ENCODE results near the gene AFF2. TPM values are rescaled to one million over a fixed set of nuclear protein-coding genes. Genes with fewer than 3 reads are reported as not detected.
"Not testable (repeated sequence)": the region's sequence is repeated elsewhere in the genome, so short reads cannot be mapped to it uniquely, and the experiment has no call there.

AFF2 gene
- total RNA-seq, 2 experiments from 2014 or later = 0.48 to 0.78 TPM

DNA sequence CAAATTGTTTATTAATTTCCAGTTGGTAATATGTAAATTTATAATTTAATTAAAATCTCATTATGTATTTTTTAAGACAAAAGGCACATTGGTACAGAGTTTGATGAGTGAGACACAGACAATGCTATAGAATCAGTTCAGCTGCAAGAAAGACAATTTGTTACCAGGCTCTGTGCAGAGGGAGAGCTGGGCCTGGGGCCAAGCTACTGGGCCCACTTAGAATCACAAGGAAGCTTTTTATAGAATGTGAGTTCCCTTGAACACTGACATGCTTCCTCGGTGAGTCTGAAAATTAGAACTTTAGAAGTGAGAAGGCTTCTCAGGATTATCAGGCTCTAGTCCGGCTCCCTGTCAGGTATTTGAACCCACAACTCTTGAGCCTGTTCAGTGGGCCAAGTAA, 129.0 kb downstream of the AFF2 start:
- POLR2A ChIA-PET = no interaction called here
- CTCF ChIA-PET = no interaction called here

DNA sequence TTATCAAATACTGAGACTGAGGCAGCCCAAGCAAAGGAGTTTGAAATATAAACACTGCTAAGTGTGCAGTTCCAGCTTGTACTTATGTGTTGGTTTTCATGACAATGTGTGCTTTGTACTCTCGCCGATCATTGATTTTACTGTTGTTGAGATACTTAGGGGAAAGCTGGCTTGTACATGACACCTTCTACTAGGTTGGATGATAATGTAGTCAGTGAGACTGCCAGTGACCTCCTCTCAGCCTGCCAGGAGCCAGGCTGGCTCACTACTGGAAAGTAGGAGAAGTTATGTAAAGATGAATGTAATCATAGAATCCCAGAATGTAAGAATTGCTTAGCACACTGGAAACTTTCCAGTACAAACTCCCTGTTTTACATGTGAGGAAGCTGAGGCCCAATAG, 132.0 kb downstream of the AFF2 start:
- CTCF ChIA-PET = no interaction called here
- POLR2A ChIA-PET = no interaction called here

DNA sequence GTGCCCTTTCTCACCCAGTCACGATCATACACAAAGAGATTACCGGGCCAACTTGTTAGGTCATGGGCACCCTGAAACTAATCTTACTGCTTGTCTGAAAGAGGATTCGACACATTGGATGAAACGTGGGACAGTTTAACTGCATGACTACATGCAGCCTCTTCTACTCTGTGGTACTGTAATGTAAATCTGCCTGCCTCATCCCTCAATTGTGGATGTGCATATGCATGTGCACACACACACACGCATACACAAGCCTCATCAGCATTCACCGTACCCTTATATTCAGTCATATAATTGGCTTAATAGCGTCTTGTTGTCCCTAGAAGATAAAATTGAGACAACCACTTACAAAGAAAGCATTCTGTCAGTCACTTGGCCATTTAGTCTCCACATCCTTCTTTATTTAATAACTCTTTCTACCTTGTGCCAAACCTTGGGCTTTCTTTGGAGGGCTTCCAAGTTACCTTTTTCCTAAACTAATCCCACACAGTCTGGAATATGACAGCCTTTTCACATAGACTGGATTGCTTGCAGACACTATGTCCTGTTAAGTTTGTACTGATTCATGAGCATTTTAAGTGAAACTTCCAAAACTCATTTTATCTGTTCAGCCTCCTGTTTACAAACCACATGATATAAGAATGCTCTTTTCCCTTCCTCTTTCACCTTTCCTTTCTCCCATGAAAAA, 132.9 kb downstream of the AFF2 start:
- ChIA-PET CTCF (no interaction called here), POLR2A (no interaction called here)

DNA sequence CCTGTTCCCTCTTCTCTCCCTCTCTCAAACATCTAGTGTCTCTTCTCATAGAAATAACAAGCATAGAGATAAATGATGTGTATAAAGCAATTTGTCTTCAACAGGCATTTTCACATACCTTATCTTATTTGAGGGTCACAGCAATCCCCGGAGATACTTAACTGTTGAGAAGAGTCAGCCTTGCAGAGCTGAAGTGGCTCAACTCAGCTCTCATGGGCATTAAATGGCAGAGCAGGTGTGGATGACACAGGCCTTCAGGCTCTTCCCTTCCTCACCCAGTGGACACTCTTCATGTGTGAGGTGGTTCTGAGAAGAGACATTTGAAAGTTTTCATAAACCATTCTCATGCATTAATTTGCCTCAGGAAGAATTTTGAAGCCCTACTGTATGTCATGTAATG, 134.2 kb downstream of the AFF2 start:
- POLR2A ChIA-PET = no interaction called here
- CTCF ChIA-PET = no interaction called here

DNA sequence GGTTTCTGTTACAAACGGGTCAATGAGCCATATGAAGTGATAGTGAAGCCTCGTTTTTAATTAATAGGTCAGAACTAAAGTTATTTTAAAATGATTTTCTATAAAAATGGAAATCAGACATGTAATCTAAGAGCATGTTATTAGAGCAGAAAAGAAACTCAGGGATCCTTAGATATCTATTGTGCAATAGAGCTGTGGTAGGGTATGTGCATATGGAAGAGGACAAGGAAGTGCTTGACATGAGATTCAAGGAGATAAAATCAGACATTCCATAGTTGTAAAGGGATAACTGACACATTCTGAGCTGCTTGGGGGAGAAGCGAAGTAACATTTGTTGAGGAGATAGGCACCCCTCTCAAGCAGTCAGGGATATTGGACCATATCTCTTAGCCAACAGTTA, 143.0 kb downstream of the AFF2 start:
- ChIA-PET POLR2A (no interaction called here), CTCF (no interaction called here)

DNA sequence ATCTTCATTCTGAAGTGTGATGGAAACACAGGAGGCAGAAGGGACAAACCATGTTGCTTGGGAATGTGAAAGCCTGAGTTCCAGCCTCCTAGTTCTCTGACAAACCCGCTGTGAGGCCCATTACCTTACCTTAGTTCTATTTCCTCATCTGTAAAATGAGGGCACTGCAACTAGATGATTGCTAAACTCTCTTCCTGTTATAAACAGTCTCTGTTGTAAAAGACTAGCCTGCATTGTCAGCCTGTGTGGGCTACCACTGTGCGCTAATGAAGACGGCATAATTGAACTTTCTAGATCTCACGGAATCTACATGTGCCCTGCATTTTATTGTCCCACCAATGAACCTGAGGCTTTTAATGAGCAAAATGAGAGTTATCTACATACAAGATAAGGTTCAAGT, 147.2 kb downstream of the AFF2 start:
- CTCF ChIA-PET = no interaction called here
- POLR2A ChIA-PET = no interaction called here

DNA sequence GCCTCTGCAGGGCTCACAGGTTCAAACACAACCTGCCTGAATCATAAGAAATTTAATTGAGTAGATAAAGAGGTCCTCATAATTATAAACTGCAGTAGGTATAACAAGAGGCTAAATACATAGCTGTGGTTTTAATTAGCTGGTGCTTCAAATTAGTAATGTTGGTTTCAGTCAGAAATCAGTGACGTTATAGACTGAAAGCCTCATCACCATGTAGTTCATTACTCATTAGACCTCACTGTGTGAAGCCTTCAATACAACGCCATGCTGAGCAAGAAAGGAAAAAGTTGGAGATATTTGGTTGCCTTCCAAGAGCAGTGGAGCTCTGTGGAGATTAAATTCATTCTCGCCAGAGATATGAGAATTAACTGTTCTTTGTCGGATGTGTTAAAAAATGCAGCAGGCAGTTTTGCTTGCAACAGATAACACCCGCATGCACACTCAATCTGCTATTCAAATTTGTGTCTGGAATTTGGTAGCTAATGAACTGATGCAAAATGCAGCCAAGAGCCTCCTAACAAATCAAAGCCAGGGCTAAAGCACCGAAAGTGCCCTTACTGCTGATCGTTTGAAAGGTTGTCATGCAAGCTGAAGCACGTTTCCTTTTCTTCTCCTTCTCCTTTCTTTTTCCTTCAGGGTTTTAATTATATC, 148.9 kb downstream of the AFF2 start:
- CTCF ChIA-PET = no interaction called here

DNA sequence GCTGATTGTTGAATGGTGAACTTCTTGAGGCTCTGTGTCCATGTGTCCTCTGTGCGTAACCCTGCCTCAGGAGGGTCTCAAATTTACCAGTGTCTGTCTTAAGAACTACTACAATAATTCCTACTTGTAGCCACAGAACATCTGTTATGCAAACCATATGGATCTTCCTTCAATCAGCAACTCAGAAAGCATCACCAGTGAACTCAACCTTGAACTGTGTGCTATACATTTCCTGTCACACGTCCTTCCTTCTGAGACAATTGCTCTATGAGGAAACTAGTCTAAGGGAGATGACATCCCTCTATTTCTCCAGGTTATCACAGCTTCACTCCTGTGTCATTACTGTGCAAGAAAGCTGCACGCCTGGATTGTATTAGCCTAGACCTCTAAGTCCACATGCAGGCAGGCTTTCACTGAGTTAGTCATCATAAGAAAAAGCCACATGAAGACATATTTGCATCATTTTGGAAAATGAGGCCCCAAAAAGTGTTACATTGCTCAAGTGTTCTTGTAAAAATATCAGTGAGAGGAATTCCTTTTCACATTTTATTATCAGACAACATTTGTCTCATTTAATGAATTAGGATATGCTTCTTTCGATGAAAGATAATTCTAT, 157.8 kb downstream of the AFF2 start:
- CTCF ChIA-PET = no interaction called here
- POLR2A ChIA-PET = no interaction called here

More for the DNA sequence above, 148.9 kb downstream of the AFF2 start:
- POLR2A ChIA-PET = no interaction called here

DNA sequence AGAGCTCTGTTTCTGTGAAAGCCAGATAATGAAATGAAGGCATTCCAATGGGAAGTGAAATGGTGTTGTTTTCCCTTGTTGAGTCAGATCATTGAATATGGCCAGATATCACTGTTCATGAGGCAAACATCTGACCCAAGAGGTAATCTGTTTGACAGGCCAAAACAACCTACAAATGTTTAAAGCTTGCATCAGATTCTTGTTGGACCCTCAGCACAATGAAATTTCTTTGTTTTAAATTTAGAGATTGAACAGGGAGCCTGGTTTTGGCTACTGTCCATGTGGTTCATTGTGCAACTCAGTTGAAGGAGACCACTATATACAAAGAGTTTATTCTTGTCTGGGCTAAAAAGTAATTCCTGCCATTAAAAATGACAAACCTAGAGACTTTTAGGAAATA, 159.1 kb downstream of the AFF2 start:
- POLR2A ChIA-PET = no interaction called here
- CTCF ChIA-PET = no interaction called here

DNA sequence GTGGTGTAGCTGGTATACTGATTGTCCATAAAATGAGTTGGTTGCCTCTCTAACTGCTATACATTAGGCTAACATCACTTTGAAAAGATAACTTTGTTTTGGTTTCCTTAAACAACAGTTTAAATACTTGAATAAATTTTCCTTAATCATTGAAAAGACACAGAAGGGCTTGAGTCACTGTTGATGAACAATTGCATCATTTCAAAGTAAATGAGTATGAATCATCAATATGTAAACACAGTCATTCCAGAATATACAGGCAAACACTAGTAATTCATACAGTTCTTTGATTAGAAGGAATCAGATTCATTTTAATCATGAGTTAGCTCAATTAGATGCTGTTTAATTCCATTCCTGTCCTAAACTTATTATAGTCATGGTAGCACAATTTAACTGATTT, 160.6 kb downstream of the AFF2 start:
- POLR2A ChIA-PET = no interaction called here
- CTCF ChIA-PET = no interaction called here

DNA sequence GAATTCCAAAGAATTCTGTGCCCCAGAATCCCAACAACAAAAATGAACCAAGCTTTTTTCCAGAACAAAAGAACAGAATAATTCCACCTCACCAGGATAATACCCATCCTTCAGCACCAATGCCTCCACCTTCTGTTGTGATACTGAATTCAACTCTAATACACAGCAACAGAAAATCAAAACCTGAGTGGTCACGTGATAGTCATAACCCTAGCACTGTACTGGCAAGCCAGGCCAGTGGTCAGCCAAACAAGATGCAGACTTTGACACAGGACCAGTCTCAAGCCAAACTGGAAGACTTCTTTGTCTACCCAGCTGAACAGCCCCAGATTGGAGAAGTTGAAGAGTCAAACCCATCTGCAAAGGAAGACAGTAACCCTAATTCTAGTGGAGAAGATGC, 161.6 kb downstream of the AFF2 start:
- POLR2A ChIA-PET = no interaction called here
- CTCF ChIA-PET = no interaction called here

DNA sequence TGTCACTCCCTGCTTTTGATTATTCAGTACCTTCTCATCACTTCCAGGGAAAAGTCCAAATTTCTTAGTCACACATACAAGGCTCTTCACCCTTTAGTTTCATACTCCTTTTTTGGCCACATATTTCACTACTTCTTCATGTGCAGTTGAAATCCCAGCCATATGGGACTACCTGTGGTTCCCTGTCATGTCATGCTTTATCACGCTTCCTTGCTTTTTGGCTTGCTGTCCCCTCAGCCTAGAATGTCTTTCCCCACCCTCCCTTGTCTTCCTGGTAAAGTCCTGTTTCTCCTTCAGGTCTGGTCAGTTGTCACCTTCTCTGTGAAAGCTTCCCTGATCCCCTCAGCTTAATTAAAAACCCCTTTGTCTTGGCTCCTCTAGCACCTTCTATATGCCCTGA, 163.8 kb downstream of the AFF2 start:
- CTCF ChIA-PET = no interaction called here

DNA sequence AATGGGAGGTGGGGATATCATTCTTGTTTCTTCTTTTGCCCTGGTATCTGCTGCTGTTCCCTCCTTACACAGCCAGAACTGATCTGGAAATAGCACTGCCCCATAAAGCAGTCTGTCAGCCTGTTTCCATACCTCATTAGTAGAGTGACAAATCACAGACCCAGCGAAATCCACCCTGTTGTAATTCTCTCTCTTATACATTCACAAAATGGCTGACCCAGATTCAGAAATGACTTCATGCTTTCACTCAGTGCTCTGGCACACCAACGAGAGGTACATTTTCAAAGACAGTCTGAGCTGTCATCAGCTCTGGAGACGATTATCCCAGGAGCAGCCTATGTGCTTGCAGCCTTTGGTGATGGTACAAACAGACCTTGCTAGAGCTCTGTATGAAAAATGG, 164.6 kb downstream of the AFF2 start:
- CTCF ChIA-PET = no interaction called here
- POLR2A ChIA-PET = no interaction called here

More for the DNA sequence above, 163.8 kb downstream of the AFF2 start:
- POLR2A ChIA-PET = no interaction called here

DNA sequence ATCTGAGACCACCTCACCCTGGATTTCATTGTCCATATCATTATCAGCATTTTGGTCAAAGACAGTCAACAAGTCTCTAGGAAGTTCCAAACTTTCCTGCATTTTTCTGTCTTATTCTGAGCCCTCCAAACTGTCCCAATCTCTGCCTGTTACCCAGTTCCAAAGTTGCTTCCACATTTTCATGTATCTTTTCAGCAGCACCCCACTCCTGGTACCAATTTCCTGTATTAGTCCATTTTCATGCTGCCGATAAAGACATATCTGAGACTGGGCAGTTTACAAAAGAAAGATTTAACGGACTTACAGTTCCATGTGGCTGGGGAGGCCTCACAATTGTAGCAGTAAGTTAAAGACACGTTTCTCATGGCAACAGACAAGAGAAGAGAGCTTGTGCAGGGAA, 168.8 kb downstream of the AFF2 start:
- CTCF ChIA-PET, POLR2A ChIA-PET: not testable (repeated sequence)

DNA sequence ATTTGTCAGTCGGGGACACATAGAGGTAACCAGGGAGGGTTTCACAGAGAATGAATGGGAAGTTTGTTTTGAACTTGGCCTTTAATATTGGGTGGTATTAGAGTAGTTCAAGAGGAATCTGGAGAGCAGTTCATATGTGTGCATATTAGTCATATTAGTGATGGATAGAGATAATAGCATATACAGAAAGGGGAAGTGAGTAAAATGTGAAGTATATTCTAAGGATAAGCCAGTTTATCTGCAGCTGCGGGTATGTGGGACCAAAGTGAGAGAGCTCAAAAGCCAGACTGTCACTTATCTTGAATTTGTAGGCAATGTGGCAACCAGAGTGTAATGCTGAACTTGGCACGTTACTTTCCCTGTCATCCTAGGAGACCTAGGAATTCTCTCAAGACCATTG, 169.9 kb downstream of the AFF2 start:
- CTCF ChIA-PET = no interaction called here

DNA sequence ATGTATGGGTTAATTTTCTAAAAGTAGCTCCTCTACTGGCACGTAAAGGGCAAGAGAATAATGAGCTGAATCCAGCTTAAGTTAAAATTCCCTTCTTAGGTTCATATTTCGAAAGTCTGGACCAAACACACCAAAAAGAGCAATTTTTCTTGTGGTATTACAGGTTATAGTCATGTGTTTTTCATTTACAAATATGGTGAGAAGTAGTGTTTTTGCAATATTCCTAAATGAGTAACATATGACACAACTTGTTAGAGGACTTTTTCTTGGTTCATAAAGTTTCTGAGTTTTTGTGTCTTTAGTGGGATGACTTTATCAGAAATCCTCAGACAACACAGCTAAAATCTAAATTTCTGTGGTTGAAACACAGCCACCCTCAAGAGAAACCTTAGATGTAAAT, 172.1 kb downstream of the AFF2 start:
- ChIA-PET POLR2A (no interaction called here), CTCF (no interaction called here)

More for the DNA sequence above, 169.9 kb downstream of the AFF2 start:
- POLR2A ChIA-PET = no interaction called here

DNA sequence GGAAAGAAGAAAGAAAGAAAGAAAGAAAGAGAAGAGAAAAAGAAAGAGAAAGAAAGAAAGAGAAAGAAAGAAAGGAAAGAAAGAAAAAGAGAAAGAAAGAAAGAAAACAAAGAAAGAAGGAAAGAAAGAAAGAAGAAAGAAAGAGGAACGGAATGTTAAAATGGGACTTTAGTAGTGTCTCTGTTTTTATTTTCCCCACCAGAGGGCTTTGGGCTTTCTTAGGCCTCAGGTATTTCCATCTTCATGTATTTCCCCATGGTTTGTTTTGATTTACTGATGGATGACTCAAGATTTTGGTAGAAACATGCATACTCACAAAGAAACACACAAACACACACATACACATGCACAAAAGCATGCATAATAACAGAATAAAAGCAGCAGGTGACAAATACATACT, 181.2 kb downstream of the AFF2 start:
- POLR2A ChIA-PET = no interaction called here

DNA sequence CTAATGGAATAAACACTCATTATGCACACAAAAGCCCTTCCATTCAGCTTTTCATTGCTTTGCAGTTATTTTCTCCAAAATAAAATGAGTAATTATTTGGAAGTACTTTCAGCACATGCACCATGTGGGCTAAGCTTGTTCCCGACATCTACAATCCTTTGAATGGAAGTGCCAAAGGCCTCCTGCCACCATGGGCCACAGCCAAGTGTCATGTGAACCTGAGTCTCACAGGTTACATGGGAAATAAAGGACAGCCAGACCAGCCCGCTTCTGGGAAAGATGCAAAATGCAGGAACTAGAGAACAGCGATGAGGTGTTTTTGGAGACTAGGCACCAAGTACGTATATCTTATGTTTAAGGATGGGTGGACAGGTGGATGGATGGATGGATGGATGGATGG, 181.8 kb downstream of the AFF2 start:
- CTCF ChIA-PET = no interaction called here
- POLR2A ChIA-PET = no interaction called here

More for the DNA sequence above, 181.2 kb downstream of the AFF2 start:
- CTCF ChIA-PET = no interaction called here

DNA sequence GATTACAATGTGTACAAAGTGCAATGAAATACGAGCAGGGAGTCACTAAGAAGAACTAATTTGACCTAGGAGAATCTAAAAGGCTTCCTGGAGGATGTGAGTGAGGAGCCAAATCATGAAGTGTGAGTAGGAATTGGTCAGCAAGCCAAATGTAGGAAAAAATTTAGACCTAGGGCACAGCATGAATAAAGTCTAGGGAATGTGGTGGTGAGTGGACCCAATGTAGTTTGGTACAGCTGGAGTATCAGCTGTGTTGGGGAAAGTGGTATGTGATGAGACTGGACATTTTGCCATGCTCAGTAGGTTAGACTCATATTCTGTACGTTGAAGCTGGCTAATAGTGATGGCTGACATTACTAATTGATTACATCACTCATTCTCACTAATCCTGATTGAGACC, 191.0 kb downstream of the AFF2 start:
- POLR2A ChIA-PET = no interaction called here
- CTCF ChIA-PET = no interaction called here

DNA sequence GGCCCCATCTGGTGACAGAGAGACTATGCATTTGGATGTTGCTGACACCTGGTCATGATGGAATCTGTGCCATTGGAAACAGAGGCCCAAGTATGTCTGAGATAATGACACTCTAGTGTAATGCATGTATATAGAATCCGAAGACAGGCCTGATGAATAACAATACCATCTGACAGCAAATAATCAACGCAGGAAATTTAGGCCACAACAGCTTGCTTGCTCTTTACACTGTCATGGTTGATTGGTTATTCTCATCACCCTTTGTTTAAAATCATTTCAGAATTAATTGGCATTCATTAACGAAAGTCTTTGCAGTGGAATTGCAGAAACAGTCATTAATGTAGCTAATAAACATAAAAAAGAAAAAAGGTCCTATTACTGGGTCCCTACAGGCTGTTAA, 194.8 kb downstream of the AFF2 start:
- ChIA-PET CTCF (no interaction called here), POLR2A (no interaction called here)

DNA sequence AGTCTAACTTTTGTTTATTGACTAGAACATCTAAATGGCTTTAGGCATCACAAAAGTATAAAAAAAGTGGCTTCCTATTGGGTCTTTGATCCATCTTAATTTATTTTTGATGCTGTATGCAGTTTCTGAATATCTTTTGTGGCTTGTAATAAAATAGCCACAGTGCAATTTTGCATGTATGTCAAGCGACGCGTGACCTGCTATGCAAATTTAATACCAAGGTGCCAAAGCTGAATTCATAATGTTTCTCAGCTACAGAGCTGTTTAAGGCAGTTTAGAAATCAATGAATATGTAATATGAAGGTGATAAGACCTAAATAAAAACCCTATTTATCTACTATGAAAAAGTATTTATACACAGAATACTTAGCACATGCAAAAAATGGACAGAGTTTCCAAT, 197.8 kb downstream of the AFF2 start:
- CTCF ChIA-PET = no interaction called here
- POLR2A ChIA-PET = no interaction called here

DNA sequence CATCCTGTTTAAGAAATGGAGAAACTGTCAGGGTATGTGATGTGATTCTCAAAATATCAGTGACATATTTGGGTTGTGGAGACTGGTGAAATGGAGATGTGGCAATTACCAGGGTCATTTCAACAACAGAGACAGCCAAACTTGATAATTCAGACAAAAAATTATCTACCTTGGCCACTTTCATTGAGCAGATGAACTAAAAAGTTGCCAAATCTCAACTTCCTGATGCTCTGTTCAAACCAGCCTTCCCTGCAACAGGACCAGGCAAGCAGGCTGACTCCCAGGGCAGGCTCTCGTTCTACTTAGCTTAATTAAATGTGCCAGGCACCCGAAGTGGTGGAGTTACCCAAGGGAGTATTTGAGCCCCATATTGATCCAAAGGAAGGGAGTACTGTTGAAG, 199.6 kb downstream of the AFF2 start:
- POLR2A ChIA-PET = no interaction called here
- CTCF ChIA-PET = no interaction called here

All from activated CD8-positive, alpha-beta memory T cell treated with anti-CD3 and anti-CD28 coated beads for 36 hours (primary cell).